ENCODE results near the gene CCNYL1. TPM values are rescaled to one million over a fixed set of nuclear protein-coding genes. Genes with fewer than 3 reads are reported as not detected.
"Not testable (repeated sequence)": the region's sequence is repeated elsewhere in the genome, so short reads cannot be mapped to it uniquely, and the experiment has no call there.

CCNYL1 gene
- polyA plus RNA-seq, 1 donor from 2014 or later = 14.7 TPM

DNA sequence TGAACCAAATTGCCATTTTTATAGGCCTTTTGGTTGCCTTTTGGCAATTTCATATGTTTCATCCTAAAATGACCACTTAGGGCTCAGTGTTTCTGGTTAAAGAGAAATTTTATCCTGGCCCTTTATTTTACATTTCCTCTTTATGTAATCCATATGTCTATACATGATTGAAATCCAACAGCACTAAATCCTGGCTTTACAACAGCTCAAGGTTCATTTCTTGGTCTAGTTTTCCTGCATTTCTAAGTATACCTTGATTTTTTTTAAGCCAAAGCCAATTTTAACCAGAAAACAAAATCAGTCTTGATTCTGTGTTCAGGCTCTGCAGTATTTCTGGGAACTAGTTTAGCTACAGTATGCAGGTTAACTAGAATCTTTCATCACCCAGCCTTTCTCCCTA is 46.6 kb downstream of the CCNYL1 start:
- H3K36me3 ChIP-seq (ENCODE audit: insufficient read depth, low read length) = no peaks in the 10 kb centered on the region

DNA sequence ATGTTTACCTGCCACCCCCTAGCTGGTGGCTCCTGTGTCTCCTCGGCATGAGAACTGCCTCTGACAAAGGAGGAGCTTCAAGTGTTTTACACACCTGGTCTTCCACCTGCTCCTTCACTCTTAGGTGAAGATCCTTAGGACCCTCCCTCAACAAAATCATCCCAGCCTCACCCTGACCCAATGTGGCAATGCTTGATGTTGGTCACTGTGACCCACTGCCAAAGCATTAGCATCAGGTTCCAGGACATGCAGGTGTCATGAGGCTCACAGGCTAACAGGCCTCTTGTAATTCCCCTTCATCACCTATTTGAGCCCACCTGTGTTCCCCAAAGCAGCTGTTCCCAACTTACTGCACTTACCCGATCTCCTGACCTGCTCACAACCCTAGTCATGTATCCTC is 48.5 kb downstream of the CCNYL1 start:
- Histone ChIP-seq H3K27me3 (ENCODE audit: insufficient read depth, low read depth, low read length) (no peaks in the 10 kb centered on the region), H4K20me1 (ENCODE audit: insufficient read depth) (no peaks in the 10 kb centered on the region), H3K36me3 (ENCODE audit: insufficient read depth, low read length) (no peaks in the 10 kb centered on the region), H3K9me2 (ENCODE audit: insufficient read depth, low read length) (no peaks in the 10 kb centered on the region), H3K4me2 (ENCODE audit: low read length) (no peak overlapping the region), H3K9ac (ENCODE audit: low read length) (no peak overlapping the region), H3K4me3 (ENCODE audit: low read length) (no peak overlapping the region), H2AFZ (ENCODE audit: low read depth, low read length) (no peak overlapping the region), H3K27ac (ENCODE audit: low read length) (no peak overlapping the region), H3K79me2 (replicated peaks; ENCODE audit: insufficient read depth, low read length) (peaks cover 38% of the 10 kb centered on the region), H3F3A (ENCODE audit: insufficient read depth, low read length, poor library complexity, severe bottlenecking) (no peaks in the 10 kb centered on the region), H3K9me3 (ENCODE audit: low read length) (no peaks in the 10 kb centered on the region)
- TF ChIP-seq MXI1 (conservative IDR thresholded peaks at IDR 0.05; ENCODE audit: poor library complexity, severe bottlenecking) = no peak
- no peak for TF ChIP-seq SMC3 (conservative IDR thresholded peaks at IDR 0.05; ENCODE audit: poor library complexity)
- no peak for TF ChIP-seq EP300 (conservative IDR thresholded peaks at IDR 0.05; ENCODE audit: poor library complexity, severe bottlenecking)
- no peak for TF ChIP-seq EZH2 (IDR thresholded peaks at IDR 0.05; ENCODE audit: borderline replicate concordance, insufficient read depth, low read length, poor library complexity, severe bottlenecking)

More for the DNA sequence above, 46.6 kb downstream of the CCNYL1 start:
- H3K9me2 ChIP-seq (ENCODE audit: insufficient read depth, low read length) = no peaks in the 10 kb centered on the region
- H3F3A ChIP-seq (ENCODE audit: insufficient read depth, low read length, poor library complexity, severe bottlenecking) = no peaks in the 10 kb centered on the region
- no peaks in the 10 kb centered on the region for H4K20me1 ChIP-seq (ENCODE audit: insufficient read depth)
- no peak overlapping the region for H2AFZ ChIP-seq (ENCODE audit: low read depth, low read length)
- peaks cover 20% of the 10 kb centered on the region for H3K79me2 ChIP-seq (replicated peaks; ENCODE audit: insufficient read depth, low read length)
- TF ChIP-seq TAF1 (IDR thresholded peaks at IDR 0.05; ENCODE audit: low read depth) (no peak), MXI1 (conservative IDR thresholded peaks at IDR 0.05; ENCODE audit: poor library complexity, severe bottlenecking) (no peak), SMC3 (conservative IDR thresholded peaks at IDR 0.05; ENCODE audit: poor library complexity) (no peak), EZH2 (IDR thresholded peaks at IDR 0.05; ENCODE audit: borderline replicate concordance, insufficient read depth, low read length, poor library complexity, severe bottlenecking) (no peak), RAD21 (conservative IDR thresholded peaks at IDR 0.05) (no peak)
- TF ChIP-seq, protein P1, sequence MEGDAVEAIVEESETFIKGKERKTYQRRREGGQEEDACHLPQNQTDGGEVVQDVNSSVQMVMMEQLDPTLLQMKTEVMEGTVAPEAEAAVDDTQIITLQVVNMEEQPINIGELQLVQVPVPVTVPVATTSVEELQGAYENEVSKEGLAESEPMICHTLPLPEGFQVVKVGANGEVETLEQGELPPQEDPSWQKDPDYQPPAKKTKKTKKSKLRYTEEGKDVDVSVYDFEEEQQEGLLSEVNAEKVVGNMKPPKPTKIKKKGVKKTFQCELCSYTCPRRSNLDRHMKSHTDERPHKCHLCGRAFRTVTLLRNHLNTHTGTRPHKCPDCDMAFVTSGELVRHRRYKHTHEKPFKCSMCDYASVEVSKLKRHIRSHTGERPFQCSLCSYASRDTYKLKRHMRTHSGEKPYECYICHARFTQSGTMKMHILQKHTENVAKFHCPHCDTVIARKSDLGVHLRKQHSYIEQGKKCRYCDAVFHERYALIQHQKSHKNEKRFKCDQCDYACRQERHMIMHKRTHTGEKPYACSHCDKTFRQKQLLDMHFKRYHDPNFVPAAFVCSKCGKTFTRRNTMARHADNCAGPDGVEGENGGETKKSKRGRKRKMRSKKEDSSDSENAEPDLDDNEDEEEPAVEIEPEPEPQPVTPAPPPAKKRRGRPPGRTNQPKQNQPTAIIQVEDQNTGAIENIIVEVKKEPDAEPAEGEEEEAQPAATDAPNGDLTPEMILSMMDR (IDR thresholded peaks at IDR 0.05; ENCODE audit: poor library complexity, severe bottlenecking) = no peak
- no peak overlapping the region for H3K4me2 ChIP-seq (ENCODE audit: low read length)
- no peak overlapping the region for H3K27ac ChIP-seq (ENCODE audit: low read length)
- H3K27me3 ChIP-seq (ENCODE audit: insufficient read depth, low read depth, low read length) = no peaks in the 10 kb centered on the region
- H3K9me3 ChIP-seq (ENCODE audit: low read length) = no peaks in the 10 kb centered on the region
- no peak overlapping the region for H3K9ac ChIP-seq (ENCODE audit: low read length)
- H3K4me3 ChIP-seq (ENCODE audit: low read length) = no peak overlapping the region

DNA sequence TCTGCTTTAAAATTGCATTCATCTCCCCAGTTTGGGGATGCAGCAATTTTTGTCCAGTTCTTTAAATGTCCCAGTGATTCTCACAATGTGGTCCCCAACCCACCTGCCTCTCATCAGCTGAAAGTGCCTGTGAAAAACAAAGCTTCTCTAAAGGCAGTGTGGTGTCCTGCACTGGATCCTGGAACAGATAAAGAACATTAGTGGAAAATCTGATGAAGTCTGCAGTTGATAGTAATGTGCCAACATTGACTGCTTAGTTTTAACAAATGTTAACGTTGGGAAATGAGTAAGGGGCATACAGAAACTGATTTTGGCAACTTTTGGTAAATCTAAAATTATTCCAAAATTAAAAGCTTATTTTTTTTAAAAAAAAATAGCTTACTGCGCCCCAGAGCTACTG is 49.0 kb downstream of the CCNYL1 start:
- Histone ChIP-seq H3K4me2 (ENCODE audit: low read length) (no peak overlapping the region), H4K20me1 (ENCODE audit: insufficient read depth) (no peaks in the 10 kb centered on the region), H3K36me3 (ENCODE audit: insufficient read depth, low read length) (no peaks in the 10 kb centered on the region), H2AFZ (ENCODE audit: low read depth, low read length) (no peak overlapping the region), H3K27me3 (ENCODE audit: insufficient read depth, low read depth, low read length) (no peaks in the 10 kb centered on the region), H3K27ac (ENCODE audit: low read length) (no peak overlapping the region), H3K9ac (ENCODE audit: low read length) (no peak overlapping the region), H3K4me3 (ENCODE audit: low read length) (no peak overlapping the region), H3K9me3 (ENCODE audit: low read length) (no peaks in the 10 kb centered on the region), H3K79me2 (replicated peaks; ENCODE audit: insufficient read depth, low read length) (peaks cover 44% of the 10 kb centered on the region), H3F3A (ENCODE audit: insufficient read depth, low read length, poor library complexity, severe bottlenecking) (no peaks in the 10 kb centered on the region), H3K9me2 (ENCODE audit: insufficient read depth, low read length) (no peaks in the 10 kb centered on the region)
- TF ChIP-seq MXI1 (conservative IDR thresholded peaks at IDR 0.05; ENCODE audit: poor library complexity, severe bottlenecking) = no peak
- TF ChIP-seq, protein P2, sequence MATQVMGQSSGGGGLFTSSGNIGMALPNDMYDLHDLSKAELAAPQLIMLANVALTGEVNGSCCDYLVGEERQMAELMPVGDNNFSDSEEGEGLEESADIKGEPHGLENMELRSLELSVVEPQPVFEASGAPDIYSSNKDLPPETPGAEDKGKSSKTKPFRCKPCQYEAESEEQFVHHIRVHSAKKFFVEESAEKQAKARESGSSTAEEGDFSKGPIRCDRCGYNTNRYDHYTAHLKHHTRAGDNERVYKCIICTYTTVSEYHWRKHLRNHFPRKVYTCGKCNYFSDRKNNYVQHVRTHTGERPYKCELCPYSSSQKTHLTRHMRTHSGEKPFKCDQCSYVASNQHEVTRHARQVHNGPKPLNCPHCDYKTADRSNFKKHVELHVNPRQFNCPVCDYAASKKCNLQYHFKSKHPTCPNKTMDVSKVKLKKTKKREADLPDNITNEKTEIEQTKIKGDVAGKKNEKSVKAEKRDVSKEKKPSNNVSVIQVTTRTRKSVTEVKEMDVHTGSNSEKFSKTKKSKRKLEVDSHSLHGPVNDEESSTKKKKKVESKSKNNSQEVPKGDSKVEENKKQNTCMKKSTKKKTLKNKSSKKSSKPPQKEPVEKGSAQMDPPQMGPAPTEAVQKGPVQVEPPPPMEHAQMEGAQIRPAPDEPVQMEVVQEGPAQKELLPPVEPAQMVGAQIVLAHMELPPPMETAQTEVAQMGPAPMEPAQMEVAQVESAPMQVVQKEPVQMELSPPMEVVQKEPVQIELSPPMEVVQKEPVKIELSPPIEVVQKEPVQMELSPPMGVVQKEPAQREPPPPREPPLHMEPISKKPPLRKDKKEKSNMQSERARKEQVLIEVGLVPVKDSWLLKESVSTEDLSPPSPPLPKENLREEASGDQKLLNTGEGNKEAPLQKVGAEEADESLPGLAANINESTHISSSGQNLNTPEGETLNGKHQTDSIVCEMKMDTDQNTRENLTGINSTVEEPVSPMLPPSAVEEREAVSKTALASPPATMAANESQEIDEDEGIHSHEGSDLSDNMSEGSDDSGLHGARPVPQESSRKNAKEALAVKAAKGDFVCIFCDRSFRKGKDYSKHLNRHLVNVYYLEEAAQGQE (IDR thresholded peaks at IDR 0.05; ENCODE audit: borderline replicate concordance) = no peak
- TF ChIP-seq EP300 (conservative IDR thresholded peaks at IDR 0.05; ENCODE audit: poor library complexity, severe bottlenecking) = no peak
- no peak for TF ChIP-seq TAF1 (IDR thresholded peaks at IDR 0.05; ENCODE audit: low read depth)
- TF ChIP-seq POLR2AphosphoS5 (IDR thresholded peaks at IDR 0.05) = no peak
- TF ChIP-seq EZH2 (IDR thresholded peaks at IDR 0.05; ENCODE audit: borderline replicate concordance, insufficient read depth, low read length, poor library complexity, severe bottlenecking) = no peak
- TF ChIP-seq, protein P1 (IDR thresholded peaks at IDR 0.05; ENCODE audit: poor library complexity, severe bottlenecking) = no peak

DNA sequence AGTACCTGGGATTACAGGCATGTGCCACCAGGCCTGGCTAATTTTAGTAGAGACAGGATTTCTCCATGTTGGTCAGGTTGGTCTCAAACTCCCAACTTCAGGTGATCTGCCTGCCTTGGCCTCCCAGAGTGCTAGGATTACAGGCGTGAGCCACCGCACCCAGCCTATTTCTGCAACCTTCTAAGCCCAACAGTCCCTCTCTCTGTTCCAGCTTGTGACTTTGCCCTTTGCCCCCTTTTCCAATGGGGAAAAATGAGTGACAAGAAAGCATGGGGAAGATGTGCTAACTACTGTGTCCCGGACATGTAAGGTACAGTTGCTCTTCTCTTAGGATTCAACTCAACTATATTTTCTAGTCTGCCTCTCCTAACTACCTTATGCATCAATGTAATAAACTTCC is 50.0 kb downstream of the CCNYL1 start:
- H2AFZ ChIP-seq (ENCODE audit: low read depth, low read length); H3K4me3 ChIP-seq (ENCODE audit: low read length); H3K36me3 ChIP-seq (ENCODE audit: insufficient read depth, low read length); H3K4me2 ChIP-seq (ENCODE audit: low read length); H3K27ac ChIP-seq (ENCODE audit: low read length); H4K20me1 ChIP-seq (ENCODE audit: insufficient read depth); H3F3A ChIP-seq (ENCODE audit: insufficient read depth, low read length, poor library complexity, severe bottlenecking); H3K9me2 ChIP-seq (ENCODE audit: insufficient read depth, low read length); H3K9me3 ChIP-seq (ENCODE audit: low read length); H3K27me3 ChIP-seq (ENCODE audit: insufficient read depth, low read depth, low read length); H3K9ac ChIP-seq (ENCODE audit: low read length): not testable (repeated sequence)
- peaks cover 54% of the 10 kb centered on the region for H3K79me2 ChIP-seq (replicated peaks; ENCODE audit: insufficient read depth, low read length)

Data from neural cell (in vitro differentiated cells).